ENCODE results near the gene USP47.

DNA sequence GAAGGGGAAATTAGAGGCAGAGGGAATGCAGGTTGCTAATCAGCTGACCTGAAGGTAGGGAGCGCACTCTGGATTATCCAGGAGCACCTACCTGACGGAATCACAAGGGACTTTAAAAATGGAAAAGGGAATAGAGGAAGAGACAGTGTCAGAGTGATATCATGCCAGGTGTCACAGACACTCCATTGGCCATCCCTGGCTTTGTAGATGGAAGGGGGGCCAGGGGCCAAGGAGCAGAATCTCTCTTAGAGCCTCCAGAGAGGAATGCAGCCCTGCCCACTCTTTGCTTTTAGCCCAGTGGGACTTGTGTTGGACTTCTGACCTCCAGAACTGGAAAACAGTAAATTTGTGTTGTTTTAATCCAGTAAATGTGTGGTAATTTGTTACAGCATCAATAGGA is 128.8 kb downstream of the USP47 start:
- no peak for TF ChIP-seq POLR2A (IDR thresholded peaks at IDR 0.05)
- TF ChIP-seq, protein P1, sequence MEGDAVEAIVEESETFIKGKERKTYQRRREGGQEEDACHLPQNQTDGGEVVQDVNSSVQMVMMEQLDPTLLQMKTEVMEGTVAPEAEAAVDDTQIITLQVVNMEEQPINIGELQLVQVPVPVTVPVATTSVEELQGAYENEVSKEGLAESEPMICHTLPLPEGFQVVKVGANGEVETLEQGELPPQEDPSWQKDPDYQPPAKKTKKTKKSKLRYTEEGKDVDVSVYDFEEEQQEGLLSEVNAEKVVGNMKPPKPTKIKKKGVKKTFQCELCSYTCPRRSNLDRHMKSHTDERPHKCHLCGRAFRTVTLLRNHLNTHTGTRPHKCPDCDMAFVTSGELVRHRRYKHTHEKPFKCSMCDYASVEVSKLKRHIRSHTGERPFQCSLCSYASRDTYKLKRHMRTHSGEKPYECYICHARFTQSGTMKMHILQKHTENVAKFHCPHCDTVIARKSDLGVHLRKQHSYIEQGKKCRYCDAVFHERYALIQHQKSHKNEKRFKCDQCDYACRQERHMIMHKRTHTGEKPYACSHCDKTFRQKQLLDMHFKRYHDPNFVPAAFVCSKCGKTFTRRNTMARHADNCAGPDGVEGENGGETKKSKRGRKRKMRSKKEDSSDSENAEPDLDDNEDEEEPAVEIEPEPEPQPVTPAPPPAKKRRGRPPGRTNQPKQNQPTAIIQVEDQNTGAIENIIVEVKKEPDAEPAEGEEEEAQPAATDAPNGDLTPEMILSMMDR (IDR thresholded peaks at IDR 0.05): no peak
